SJCRH30 (cell line): ENCODE results near the gene HLA-DMB. TPM values are rescaled to one million over a fixed set of nuclear protein-coding genes. Genes with fewer than 3 reads are reported as not detected.

Experiments
- DNase-seq, 2 experiments: peaks; one replicate each; pipeline ENCODE4 v3.0.0-alpha.2; 2015 to 2020
- H3K27ac ChIP-seq: fragments of 250-450 bp; sonication (Bioruptor Pico); 2 replicates; pipeline ENCODE4 v1.5.1; 2020; ENCODE audit warnings: mild to moderate bottlenecking, moderate library complexity
- H3K27me3 ChIP-seq: fragments of 250-450 bp; sonication (Bioruptor Pico); 2 replicates; pipeline ENCODE4 v1.5.1; 2020; ENCODE audit warnings: mild to moderate bottlenecking, moderate library complexity
- H3K36me3 ChIP-seq: fragments of 250-450 bp; sonication (Bioruptor Pico); 2 replicates; pipeline ENCODE4 v1.5.1; 2020; ENCODE audit warnings: mild to moderate bottlenecking, moderate library complexity
- H3K4me1 ChIP-seq: fragments of 250-450 bp; sonication (Bioruptor Pico); 2 replicates; pipeline ENCODE4 v1.5.1; 2020; ENCODE audit warnings: mild to moderate bottlenecking, moderate library complexity
- H3K4me3 ChIP-seq: fragments of 250-450 bp; sonication (Bioruptor Pico); 2 replicates; pipeline ENCODE4 v1.5.1; 2020; ENCODE audit warnings: mild to moderate bottlenecking, moderate library complexity
- H3K9me3 ChIP-seq: fragments of 250-450 bp; sonication (Bioruptor Pico); replicated peaks from 2 replicates; pipeline ENCODE4 v1.5.1; 2020; ENCODE audit warnings: mild to moderate bottlenecking, moderate library complexity
- total RNA-seq: library from RNA; depleted of rRNA; stranded (reverse); fragments of >200 nt; shearing (Covaris generic); gene quantifications from 2 replicates; pipeline ENCODE4 v1.2.3, GENCODE V29; 2014

HLA-DMB gene
- total RNA-seq, 1 experiment from 2014 or later = not detected

- no peak overlapping the region for H3K4me3 ChIP-seq
- H3K27me3 ChIP-seq = no peaks in the 10 kb centered on the region
- no peaks in the 10 kb centered on the region for H3K4me1 ChIP-seq
- peaks cover 4% of the 10 kb centered on the region; the same call in 1 of the 2 replicates for H3K36me3 ChIP-seq
- no peaks in the 10 kb centered on the region for H3K9me3 ChIP-seq
- DNase-seq = no peak
- no peak overlapping the region for H3K27ac ChIP-seq
These were observed 23.9 kb upstream of the HLA-DMB start for GRCh38 chr6:32964776-32965175.

- Histone ChIP-seq H3K4me3 (no peak overlapping the region), H3K27me3 (no peaks in the 10 kb centered on the region), H3K9me3 (no peaks in the 10 kb centered on the region), H3K4me1 (no peaks in the 10 kb centered on the region), H3K27ac (no peak overlapping the region), H3K36me3 (no peaks in the 10 kb centered on the region)
- no peak for DNase-seq
These were observed 23.0 kb upstream of the HLA-DMB start for GRCh38 chr6:32963866-32964265.

- no peaks in the 10 kb centered on the region for H3K4me1 ChIP-seq
- no peak for DNase-seq
- H3K36me3 ChIP-seq = no peaks in the 10 kb centered on the region
- no peak overlapping the region for H3K4me3 ChIP-seq
- H3K27ac ChIP-seq = no peak overlapping the region
- no peaks in the 10 kb centered on the region for H3K9me3 ChIP-seq
- H3K27me3 ChIP-seq = no peaks in the 10 kb centered on the region
These were observed 21.5 kb upstream of the HLA-DMB start for GRCh38 chr6:32962213-32962826.

- no peak for DNase-seq
- Histone ChIP-seq H3K27ac (no peak overlapping the region), H3K36me3 (no peaks in the 10 kb centered on the region), H3K4me3 (no peak overlapping the region), H3K4me1 (no peaks in the 10 kb centered on the region), H3K9me3 (no peaks in the 10 kb centered on the region), H3K27me3 (no peaks in the 10 kb centered on the region)
These were observed 19.7 kb upstream of the HLA-DMB start for GRCh38 chr6:32960563-32960962.

- Histone ChIP-seq H3K4me3 (no peak overlapping the region), H3K4me1 (no peaks in the 10 kb centered on the region), H3K36me3 (no peaks in the 10 kb centered on the region), H3K9me3 (no peaks in the 10 kb centered on the region), H3K27ac (no peak overlapping the region), H3K27me3 (no peaks in the 10 kb centered on the region)
- no peak for DNase-seq
These were observed 15.3 kb upstream of the HLA-DMB start for GRCh38 chr6:32956176-32956575.

- Histone ChIP-seq H3K4me3 (no peak overlapping the region), H3K9me3 (no peaks in the 10 kb centered on the region)
- DNase-seq = peak in 1 of 2 experiments; percentile 36
These were observed 14.4 kb upstream of the HLA-DMB start for GRCh38 chr6:32954986-32955802.

GRCh38 chr6:32954267-32954666, 13.4 kb upstream of the HLA-DMB start:
- Histone ChIP-seq H3K27me3 (no peaks in the 10 kb centered on the region; the same call in 1 of the 2 replicates), H3K4me1 (no peaks in the 10 kb centered on the region), H3K4me3 (no peak overlapping the region), H3K27ac (no peak overlapping the region), H3K9me3 (no peaks in the 10 kb centered on the region), H3K36me3 (no peaks in the 10 kb centered on the region)
- no peak for DNase-seq

More at GRCh38 chr6:32954986-32955802, 14.4 kb upstream of the HLA-DMB start:
- no peak overlapping the region for H3K27ac ChIP-seq
- H3K27me3 ChIP-seq = no peaks in the 10 kb centered on the region; the same call in 1 of the 2 replicates
- no peaks in the 10 kb centered on the region for H3K4me1 ChIP-seq
- H3K36me3 ChIP-seq = no peaks in the 10 kb centered on the region

- no peak for DNase-seq
- no peak overlapping the region for H3K4me3 ChIP-seq
- no peaks in the 10 kb centered on the region for H3K36me3 ChIP-seq
- no peaks in the 10 kb centered on the region for H3K4me1 ChIP-seq
- H3K27me3 ChIP-seq = no peaks in the 10 kb centered on the region; the same call in 1 of the 2 replicates
- H3K9me3 ChIP-seq = no peaks in the 10 kb centered on the region
- H3K27ac ChIP-seq = no peak overlapping the region
These were observed 12.9 kb upstream of the HLA-DMB start for GRCh38 chr6:32953775-32954174.

GRCh38 chr6:32952817-32953739, 12.2 kb upstream of the HLA-DMB start, which contains the start of gene HLA-DMA:
Gene HLA-DMA, minus strand, starts transcription at chr6:32953097. Its CDS starts 61 bp downstream, at chr6:32953036.
- Histone ChIP-seq H3K36me3 (no peaks in the 10 kb centered on the region), H3K4me1 (no peaks in the 10 kb centered on the region), H3K27ac (no peak within 1 kb of the TSS), H3K9me3 (no peaks in the 10 kb centered on the region), H3K4me3 (no peak within 1 kb of the TSS), H3K27me3 (peaks cover 4% of the 10 kb centered on the region; the same call in 1 of the 2 replicates)
- peak; percentile 58 to 64 for DNase-seq

GRCh38 chr6:32950449-32950848, 9.6 kb upstream of the HLA-DMB start:
- H3K4me1 ChIP-seq = no peaks in the 10 kb centered on the region
- H3K36me3 ChIP-seq = no peaks in the 10 kb centered on the region
- no peak overlapping the region for H3K27ac ChIP-seq
- DNase-seq = no peak
- no peak overlapping the region for H3K4me3 ChIP-seq
- H3K9me3 ChIP-seq = no peaks in the 10 kb centered on the region
- peaks cover 8% of the 10 kb centered on the region for H3K27me3 ChIP-seq

GRCh38 chr6:32950010-32950409, 9.2 kb upstream of the HLA-DMB start:
- DNase-seq = no peak
- no peak overlapping the region for H3K4me3 ChIP-seq
- H3K9me3 ChIP-seq = no peaks in the 10 kb centered on the region
- peaks cover 8% of the 10 kb centered on the region for H3K27me3 ChIP-seq
- no peak overlapping the region for H3K27ac ChIP-seq
- H3K36me3 ChIP-seq = no peaks in the 10 kb centered on the region
- no peaks in the 10 kb centered on the region for H3K4me1 ChIP-seq

GRCh38 chr6:32949113-32949512, 8.3 kb upstream of the HLA-DMB start:
- H3K36me3 ChIP-seq = no peaks in the 10 kb centered on the region

GRCh38 chr6:32947552-32948465, 7.0 kb upstream of the HLA-DMB start:
- no peak overlapping the region for H3K4me3 ChIP-seq
- H3K27ac ChIP-seq = no peak overlapping the region
- H3K36me3 ChIP-seq = no peaks in the 10 kb centered on the region
- no peaks in the 10 kb centered on the region for H3K9me3 ChIP-seq
- peak in 1 of 2 experiments; percentile 45 for DNase-seq
- peaks cover 8% of the 10 kb centered on the region for H3K27me3 ChIP-seq
- H3K4me1 ChIP-seq = no peaks in the 10 kb centered on the region

More at GRCh38 chr6:32949113-32949512, 8.3 kb upstream of the HLA-DMB start:
- Histone ChIP-seq H3K27ac (no peak overlapping the region), H3K4me3 (no peak overlapping the region), H3K27me3 (peaks cover 8% of the 10 kb centered on the region), H3K9me3 (no peaks in the 10 kb centered on the region), H3K4me1 (no peaks in the 10 kb centered on the region)
- DNase-seq = no peak

- H3K4me3 ChIP-seq = no peak overlapping the region
- H3K27ac ChIP-seq = no peak overlapping the region
- no peaks in the 10 kb centered on the region for H3K9me3 ChIP-seq
- H3K36me3 ChIP-seq = no peaks in the 10 kb centered on the region
- H3K4me1 ChIP-seq = no peaks in the 10 kb centered on the region
- H3K27me3 ChIP-seq = peaks cover 8% of the 10 kb centered on the region
- DNase-seq = no peak
These were observed 6.1 kb upstream of the HLA-DMB start for GRCh38 chr6:32946893-32947292.
